ENCODE results near the gene CXCR4.
"Not testable (repeated sequence)": the region's sequence is repeated elsewhere in the genome, so short reads cannot be mapped to it uniquely, and the experiment has no call there.

CXCR4 gene

DNA sequence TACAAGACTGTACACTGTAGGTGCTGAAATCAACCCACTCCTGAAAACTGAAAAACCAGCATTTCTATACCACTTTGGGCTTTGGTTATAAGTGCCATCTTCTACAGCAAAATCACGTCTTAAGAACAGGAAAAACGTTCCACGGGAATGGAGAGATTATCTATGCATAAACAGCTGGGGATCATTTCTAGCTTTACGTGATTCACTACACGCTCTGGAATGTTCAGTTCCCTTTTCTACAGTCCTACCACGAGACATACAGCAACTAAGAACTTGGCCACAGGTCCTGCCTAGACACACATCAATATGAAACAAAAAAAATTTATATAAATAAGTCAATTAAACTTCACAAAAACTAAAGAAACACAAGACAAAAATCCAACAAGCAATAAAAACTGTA is 3.6 kb downstream of the CXCR4 start:
- DNase-seq (ENCODE audit: low spot score), result no peak

DNA sequence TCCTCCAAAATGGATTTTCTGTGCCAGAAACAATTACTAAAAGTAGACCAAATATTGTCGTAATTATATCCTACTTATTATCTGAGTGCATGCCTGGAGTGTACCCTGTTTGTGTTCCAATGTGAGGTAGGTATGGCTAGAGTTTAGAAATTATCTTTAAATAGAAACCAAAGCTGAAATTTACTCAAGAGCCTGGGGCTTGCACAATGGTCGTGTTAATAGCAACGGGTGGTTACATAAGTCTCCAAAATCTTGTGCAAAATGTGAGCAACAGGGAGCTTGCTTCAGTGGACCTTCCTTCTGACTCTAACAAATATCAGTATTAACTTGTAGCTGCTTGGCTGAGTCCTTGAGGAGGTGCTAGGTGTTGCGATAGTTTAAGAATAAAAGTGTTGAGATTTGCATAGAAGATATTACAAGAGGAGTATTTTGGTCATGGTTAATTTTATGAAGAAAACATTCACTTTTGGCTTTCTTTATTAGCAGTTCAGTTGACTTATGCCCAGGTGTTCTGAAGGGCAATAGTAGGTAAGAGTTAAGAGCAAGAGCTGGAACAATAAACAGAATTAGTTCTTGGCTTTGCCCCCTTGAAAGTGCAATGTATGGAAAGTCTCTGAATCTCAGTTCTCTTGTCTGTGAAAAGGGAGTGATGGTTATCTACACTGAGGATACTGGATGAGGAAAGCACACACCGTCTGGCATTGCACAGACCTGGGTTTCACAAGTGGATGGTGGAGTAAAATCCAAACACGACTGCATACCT is 4.6 kb downstream of the CXCR4 start:
- no peak for DNase-seq (ENCODE audit: low spot score)

DNA sequence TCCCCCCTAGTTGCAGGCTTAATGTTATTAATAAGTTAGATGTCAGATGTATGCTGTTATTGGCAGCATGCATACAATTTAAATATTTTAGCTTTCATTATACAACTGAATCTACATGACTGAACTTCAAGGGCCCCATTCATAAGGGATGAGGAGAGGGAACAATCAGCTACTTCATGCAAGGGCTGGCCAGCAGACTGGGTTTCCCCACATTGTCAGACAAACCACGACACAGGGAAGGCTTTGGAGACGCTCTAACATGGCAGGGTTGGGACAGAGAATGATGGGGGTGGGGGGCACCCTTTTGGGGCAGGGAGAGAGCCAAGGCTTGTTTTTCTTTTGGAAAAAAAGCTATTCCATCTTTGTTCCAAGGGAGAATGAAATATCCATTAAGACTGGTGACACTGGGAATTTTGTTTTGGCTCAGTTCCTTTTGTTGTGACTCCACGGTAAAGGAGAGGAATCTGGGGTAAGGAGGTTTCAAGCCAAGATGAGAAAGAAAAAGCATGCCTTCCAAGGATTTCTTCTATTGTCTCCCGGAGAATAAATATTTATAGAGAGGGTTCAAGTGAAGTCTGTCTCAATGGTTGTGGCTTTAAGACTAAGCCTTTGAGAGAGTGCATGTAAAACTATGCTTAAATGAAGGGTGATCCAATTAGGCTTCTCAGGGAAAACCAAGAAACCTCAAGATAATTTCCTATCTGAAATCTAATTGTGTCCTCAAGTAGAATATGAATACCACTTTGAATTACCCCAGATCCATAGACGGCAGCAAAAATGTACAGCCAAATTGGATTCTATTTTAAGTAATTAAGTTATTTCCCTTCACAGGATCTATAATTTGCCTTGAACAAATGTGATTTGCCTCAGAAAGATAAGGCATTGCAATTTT is 5.4 kb downstream of the CXCR4 start:
- no peak for DNase-seq (ENCODE audit: low spot score)

DNA sequence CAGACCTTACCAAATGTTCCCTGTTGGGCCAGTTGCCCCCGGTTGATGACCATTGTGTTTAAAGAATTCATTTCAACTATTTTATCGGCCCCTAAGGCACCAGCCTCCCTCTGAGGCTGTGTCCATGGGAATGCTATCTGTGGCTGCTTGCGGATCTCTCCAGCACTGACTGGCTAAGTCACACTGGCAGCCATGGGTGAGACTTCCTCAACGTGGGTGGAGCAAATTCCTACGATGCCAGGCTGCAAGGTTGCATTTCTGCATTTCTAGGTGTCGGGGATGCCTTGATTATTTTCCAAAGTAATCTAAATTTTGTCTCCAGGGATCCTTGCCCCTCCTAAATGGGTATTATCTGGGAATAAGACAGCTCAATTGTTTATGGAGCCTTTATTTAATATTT is 6.2 kb downstream of the CXCR4 start:
- no peak for DNase-seq (ENCODE audit: low spot score)

DNA sequence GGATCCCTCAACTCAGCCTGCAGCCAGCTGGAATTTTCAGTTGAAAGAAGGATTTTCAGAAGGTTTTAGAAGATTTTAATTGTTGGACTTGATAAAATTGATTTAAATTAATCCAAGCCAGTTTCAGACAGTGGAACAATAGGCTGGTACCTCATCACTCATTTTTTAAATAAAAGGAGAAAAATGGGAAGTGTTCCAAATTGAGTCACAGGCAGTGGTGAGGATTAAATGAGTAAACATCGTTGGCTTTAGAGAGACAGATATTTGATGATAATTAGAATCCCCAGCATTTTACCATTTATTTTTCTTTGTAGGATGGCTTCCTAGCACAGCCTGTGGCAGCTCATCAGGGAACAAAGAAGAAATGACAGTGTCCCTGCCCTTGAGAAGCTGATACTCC is 7.4 kb downstream of the CXCR4 start:
- DNase-seq (ENCODE audit: low spot score), result no peak

DNA sequence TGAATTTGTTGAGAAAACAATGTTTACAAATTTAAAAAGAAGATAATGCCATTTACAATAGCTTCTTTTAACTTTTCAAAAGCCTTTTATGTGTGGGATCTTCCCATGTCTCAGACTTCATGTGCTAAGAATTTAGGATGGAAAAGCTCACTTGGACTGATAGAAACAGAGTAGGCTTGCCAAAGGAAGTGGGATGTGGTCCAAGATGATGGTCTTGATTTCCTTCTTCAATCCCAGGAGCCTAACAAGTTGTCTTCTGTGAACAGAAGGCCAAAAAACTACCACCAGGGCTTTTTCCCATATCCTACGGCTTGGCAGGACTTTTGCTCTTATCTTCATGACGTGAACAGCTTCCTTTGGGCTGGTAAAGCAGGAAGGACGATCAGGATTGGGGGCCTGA is 9.5 kb downstream of the CXCR4 start:
- no peak for DNase-seq (ENCODE audit: low spot score)

DNA sequence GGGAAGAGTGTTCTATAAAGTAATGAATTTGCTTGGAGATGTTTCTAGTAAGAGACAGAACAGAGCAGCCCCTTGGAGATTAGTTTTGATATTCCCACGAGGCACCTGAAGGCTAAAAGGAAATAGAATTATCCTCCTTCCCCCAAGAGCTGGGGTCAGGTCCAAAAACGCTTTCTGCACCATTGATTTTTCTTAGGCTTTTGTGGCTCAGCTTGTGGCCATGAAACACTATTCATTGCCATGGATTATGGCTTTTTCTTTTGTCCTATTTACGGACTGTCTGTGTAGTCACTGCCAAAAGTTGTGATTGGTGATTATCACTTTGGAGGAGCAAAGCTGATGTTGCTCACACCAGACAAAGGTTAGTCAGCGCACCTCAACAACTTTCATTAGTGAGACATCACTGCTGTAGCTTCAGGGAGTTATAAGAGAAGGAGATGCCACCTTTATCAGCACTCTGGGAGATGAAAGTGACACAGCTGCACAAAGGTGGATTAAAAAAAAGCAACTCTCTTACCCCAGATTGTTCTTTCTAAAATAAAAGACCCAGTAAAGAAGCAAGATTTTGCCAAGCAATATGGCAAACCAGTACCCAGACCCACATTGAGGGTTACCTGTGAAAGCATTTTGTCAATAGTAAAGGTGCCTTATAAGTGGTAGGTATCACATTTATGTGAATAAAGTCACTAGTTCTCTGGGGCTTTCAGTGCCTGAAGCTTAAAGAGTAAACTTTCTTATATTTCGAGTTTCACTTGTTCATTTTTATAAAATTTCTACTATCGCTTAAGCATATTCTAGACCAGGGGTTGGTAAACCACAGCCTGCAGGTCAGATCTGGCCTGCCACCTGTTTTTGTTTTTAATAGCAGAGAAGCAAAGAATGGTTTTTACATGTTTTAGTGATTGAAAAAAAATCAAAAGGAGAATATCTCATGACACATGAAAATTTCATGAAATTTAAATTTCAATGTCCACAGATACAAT is 10.6 kb downstream of the CXCR4 start:
- DNase-seq (ENCODE audit: low spot score), result no peak

DNA sequence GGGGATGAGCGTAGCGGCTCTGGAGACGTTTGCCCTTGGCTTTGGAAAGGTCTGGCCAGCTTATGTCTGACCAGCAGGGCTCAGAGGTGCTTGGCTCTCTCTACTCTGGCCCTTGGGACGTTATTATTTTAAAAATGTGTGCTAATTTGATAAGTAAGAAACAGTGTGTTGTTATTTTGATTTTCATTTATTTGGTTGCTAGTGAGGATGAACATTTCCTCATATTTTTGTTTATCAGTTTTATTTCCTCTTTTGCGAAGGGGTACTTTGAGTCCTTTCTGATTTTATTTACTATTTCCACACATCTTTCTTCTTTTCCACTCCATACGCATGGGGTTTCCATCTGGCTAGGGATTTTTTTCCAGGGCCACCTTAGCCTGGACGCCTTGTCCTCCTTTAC is 11.4 kb downstream of the CXCR4 start:
- DNase-seq (ENCODE audit: low spot score), result no peak

DNA sequence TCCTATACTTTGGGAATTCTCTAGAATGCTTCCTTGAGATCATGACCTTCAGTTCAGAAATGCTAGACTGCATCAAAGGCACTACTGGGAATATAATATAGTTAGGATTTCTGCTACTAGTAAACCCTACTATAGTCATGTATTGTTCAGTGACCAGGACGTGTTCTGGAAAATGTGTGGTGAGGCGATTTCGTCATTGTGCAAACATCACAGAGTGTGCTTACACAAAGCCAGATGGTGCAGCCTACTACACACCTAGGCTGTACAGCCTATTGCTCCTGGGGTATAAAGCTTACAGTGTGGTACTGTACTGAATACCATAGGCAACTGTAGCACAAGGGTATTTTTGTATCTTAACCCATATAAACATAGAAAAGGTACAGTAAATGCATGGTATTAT is 13.0 kb downstream of the CXCR4 start:
- no peak for DNase-seq (ENCODE audit: low spot score)

DNA sequence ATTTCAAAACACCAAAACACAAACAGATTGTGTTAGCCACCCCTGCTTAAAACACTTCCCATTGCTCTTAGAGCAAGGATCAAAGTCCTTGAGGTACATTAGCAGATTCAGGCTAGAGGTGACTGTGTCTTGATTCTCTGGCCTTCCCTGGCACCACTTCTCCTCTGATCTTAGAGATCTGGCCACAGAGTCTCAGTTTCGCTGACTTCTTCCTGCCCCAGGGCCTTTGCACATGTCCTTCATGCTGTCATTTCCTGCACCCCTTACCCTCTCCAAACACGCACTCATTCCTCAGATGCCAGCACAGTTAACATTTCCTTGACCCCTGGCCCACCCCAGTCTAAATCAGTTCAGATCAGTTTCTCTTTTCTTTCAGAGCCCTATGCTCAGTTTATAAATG is 16.9 kb downstream of the CXCR4 start:
- DNase-seq (ENCODE audit: low spot score), result no peak

DNA sequence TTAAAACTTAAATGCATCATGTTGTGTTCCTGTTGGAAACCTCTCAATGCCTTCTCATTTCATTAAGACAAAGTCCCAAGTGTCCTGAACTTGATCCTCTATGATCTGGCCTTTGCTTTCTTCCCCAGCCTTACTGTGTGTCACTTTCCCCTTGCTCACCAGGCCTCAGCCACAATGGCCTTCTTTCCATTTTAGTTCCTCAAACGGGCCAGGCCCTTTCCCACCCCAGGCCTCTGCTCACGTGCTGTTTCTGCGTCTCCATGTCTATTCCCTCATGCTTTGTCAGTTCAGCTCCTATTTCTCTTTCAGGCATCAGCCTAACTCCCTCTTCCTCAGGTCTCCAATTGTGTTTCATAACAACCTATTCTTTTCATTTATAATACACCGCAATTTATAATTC is 19.5 kb downstream of the CXCR4 start:
- DNase-seq (ENCODE audit: low spot score), result no peak

DNA sequence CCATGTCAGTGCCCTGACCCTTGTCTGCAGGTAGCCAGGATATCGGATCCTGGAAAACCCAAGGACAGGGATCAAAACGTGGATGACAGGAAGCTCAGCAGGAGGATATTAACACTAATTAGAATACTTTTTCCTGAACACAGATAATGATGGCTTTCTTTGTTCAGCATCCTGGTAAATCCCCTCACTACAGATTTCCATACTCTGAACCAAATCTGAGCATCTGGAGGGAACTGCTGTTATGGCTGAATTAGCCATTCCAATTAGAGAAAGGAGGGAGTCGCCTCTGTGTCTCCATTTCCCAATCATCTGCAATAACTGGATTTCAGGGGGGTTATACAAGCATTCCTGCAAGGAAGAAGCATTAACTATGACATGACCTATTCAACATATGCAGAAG is 24.4 kb downstream of the CXCR4 start:
- DNase-seq (ENCODE audit: low spot score), result no peak

DNA sequence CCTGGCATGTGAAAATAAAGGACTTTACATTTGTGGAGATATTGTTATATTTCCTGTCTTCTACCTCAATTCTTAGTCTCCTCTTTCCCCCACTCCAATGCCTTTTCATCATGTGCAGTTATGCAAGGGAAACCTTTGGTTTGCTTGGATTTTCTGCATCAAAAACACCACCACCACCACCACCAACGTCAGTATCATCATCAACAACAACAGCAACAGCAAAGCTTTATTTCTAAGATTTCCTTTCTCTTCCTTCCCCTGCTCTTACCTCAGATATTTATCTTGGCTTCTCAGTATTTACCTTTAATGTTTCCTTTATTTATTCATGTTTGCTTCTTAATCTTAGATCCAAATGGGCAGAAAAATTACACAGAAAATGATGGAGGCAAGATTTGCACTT is 26.1 kb downstream of the CXCR4 start:
- no peak for DNase-seq (ENCODE audit: low spot score)

DNA sequence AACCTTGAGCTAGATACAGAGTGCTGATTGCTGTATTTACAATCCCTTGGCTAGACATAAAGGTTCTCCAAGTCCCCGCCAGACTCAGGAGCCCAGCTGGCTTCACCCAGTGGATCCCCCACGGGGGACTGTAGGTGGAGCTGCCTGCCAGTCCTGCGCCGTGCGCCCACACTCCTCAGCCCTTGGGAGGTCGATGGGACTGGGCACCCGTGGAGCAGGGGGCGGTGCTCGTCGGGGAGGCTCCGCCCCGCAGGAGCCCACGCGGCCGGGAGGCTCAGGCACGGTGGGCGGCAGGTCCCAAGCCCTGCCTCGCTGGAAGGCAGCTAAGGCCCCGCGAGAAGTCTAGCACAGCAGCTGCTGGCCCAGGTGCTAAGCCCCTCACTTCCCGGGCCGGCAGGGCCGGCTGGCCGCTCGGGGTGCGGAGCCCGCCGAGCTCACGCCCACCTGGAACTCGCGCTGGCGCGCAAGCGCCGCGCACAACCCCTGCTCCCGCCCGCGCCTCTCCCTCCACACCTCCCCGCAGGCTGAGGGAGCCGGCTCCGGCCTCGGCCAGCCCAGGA is 30.0 kb downstream of the CXCR4 start:
- not testable (repeated sequence) for DNase-seq (ENCODE audit: low spot score)

DNA sequence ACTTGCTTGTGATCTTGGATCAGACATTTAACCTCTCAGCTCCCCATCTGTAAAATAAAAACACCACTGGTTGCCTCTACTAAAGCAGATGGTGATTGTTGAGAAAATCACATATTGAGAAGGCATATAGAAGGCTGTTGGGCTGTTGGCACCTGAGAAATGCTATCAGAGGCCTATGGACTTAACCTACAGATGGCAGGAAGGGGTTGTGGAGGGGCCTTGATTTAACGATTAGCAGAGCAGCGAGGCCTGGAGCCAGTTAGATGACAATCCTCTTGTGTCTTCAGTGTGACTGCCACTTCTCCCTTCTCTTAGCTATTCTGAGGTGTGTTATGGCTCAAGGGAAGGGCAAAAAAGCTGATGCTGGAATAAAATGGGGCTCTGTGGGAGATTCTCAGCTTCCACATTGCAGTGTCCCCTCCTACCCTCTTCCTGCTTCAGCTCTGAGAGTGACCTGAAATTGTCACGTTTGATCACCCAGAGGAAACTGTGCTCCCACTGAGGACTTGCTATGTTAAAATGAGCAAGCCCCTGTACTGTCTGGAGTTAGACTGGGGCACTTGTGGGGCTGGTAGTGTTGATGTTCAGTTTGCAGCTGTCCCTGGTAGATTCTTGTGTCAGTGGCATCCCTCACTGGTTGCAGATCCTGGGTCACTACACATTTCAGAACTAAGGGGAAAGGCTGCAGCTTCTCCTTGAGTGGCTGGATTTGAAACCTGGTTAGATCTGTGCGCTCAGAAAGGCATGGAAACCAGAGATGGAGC is 31.5 kb downstream of the CXCR4 start:
- DNase-seq (ENCODE audit: low spot score), result no peak

DNA sequence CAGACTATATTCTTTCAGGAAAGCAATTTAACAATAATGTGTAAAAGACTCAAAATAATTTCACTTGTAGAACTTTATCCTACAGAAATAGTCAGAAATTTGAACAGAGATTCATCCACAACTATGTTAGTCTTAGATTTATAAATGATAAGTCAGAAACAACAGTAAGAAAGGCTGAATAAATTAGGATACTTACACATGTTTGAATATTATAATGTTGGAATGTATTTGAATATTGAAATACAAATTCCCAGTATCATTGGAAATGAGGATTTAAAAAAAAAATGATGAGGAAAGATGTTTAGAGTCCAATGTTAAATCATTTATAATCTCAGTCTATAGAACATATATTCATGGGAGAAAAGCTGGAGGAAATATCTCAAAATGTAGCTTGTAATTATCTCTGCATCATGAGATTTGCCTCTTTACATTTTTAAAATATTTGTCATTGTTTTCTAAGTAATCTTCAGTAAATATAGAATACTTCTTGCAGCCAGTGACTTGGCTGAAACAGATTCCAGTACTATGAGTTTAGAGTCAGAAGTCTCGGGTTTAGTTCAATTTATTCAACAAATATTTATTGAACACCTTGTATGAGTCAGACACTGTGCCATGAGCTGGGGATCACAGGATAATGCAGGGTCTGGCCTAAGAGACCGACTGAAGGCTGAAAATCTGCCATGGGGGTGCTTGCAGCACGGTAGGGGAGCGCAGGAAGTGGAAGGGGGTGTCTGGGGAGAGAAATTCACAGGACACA is 32.3 kb downstream of the CXCR4 start:
- no peak for DNase-seq (ENCODE audit: low spot score)

DNA sequence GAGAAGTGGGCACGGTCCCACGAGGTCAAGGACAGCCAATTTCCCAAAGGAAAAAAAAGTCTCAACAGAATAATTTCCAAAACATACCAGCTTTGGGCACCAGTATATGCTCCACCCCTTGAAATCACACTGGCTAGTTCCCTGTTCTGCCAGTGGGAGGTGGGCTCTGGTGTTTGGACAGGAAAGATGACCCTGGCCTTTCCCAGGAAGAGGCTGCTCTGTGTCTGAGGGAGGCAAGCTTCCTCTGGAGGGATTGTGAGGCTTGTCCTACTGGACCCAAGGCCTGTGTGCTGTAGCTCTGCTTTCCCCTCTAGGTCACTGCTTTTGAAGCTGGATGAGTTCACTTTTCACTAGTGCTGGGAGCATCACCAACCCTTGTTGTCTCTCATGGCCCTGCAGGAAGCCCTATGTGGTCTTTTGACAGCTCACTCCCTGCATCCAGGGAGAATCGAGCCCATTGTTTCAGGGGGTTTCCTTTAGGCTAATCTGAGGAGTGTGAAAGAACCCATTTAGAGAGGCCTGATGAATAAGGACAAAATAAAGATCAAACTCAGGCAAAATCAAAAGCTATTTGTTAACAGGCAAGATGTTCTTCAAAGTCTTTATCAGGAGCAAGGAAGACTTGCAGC is 36.3 kb downstream of the CXCR4 start:
- no peak for DNase-seq (ENCODE audit: low spot score)

DNA sequence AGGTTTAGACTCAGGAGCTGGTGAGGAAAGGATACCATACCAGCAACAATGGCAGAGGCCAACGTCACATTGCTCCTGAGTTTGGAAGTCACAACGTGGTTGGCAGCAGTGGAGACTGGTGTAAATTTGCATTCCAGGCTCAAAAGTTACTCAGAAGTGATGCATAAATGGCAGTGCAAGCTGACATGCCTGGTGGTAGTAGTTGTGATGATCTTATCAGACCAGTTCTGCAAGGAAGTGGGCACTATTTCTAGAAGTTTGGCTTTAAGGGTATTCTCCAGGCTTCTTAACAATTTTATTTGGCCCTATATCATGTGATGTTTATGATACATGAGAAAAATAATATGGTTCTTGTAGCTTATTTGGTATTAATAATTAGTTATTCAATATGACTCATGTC is 37.8 kb downstream of the CXCR4 start:
- DNase-seq (ENCODE audit: low spot score), result no peak

DNA sequence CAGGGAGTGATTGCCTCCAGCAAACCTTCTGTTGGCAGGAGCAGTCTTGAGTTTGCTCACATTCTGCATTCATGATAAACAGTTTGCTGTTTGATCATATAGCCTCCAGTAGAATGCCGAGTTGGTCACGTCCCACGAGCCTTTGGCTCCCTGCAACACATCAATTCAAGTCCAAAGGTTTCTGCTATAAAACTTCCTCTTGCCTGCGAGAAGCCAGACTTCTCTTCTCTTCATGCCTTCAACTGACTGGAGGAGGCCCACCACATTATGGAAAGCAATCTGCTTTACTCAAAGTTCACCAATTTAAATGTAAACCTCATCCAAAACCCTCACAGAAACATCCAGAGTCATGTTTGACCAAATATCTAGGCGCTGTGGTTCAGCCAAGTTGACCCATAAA is 40.8 kb downstream of the CXCR4 start:
- no peak for DNase-seq (ENCODE audit: low spot score)

DNA sequence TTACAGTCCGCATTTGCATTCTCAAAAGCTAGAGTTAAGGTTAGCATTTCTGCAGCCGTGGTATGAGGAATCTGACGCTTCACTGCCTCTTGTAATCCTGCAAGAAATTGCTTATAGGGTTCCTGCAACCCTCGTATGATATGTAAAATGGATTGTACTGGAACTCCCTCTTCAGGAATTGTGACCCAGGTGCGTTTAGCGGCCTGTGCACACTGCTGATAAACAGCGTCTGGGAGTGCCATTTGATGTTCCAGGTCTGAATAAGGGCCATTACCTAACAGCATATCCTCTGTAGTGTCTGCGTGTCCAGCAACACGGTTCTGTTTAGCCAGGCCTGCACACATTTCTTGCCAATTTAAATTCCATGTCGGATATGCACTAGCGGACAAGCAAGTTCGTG is 42.5 kb downstream of the CXCR4 start:
- no peak for DNase-seq (ENCODE audit: low spot score)
